ENCODE measurements around the gene KIRREL2.
"Not testable (repeated sequence)": the region's sequence is repeated elsewhere in the genome, so short reads cannot be mapped to it uniquely, and the experiment has no call there.

KIRREL2 gene

DNA sequence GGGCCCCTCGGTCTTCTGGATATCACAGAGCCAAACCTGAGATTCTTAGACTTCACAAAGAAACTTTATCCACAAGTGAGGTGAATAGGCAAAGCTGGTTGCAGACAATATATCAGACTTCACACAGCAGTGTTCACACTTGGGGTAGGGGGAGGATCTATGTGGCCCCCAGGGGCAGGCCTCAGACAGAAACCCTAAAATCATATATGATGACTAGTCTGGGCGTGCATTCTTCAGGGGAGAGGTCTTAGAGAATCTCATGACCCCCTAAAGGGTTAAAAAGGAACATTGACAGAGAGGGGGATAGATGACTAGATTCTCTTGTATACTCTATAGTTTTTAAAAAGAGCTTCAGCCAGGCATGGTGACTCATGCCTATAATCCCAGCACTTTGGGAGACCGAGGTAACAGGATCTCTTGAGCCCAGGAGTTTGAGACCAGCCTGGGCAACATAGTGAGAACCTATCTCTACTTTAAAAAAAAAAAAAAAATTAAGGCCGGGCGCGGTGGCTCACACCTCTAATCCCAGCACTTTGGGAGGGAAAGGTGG, 48.5 kb downstream of the KIRREL2 start:
- no peak overlapping the region for H3K4me3 Mint-ChIP-seq
- peaks cover 45% of the 10 kb centered on the region for H3K4me1 Mint-ChIP-seq (ENCODE audit: low read depth)
- no peaks in the 10 kb centered on the region for H3K27me3 Mint-ChIP-seq (ENCODE audit: low read depth)
- no peaks in the 10 kb centered on the region for H3K9me3 Mint-ChIP-seq
- peaks cover 6% of the 10 kb centered on the region for H3K36me3 Mint-ChIP-seq (ENCODE audit: low read depth)
- H3K27ac Mint-ChIP-seq = peak overlapping the region; percentile 71

DNA sequence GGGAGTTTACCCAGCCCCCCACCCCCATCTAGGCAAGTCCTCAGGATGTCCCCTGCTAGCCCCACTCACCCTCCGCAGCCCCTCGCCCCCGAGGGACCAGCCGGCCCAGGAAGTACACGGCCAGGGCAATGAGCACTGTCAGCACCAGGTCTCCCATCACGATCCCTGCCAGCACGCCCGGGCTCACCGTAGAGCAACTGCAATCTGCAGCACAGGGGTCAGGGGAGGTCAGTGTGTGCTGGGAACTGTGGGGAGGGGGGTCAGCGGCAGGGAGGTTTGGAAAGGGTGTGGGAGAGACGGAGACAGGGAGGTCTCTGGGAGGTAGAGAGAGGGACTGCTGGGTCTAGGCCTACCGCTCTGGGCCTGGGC, 50.6 kb downstream of the KIRREL2 start:
- Mint-ChIP-seq H3K27me3 (ENCODE audit: low read depth) (no peaks in the 10 kb centered on the region), H3K9me3 (no peaks in the 10 kb centered on the region), H3K27ac (no peak overlapping the region), H3K4me3 (no peak overlapping the region), H3K4me1 (ENCODE audit: low read depth) (peaks cover 34% of the 10 kb centered on the region), H3K36me3 (ENCODE audit: low read depth) (peaks cover 6% of the 10 kb centered on the region)

DNA sequence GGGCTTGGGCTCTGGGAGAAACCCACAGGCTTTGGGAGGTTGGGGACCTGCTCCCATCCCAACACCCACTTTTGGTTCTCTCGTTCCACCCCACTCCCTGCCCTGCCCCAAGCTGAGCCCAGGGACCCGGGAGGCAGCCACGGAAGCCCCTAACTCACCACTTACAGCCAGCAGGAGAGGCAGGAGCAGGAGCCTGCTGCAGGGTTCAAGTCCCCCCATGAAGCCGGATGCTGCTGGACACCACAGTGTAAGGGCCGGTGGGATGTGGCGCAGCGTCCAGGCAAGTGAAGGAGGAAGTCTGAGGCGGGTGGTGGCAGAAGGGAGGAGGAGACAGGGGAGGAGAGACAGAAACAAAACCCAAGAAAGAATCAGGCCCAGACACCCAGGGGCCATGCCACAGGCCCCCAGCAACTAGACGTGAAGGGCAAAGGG, 51.3 kb downstream of the KIRREL2 start, which contains the start of gene TYROBP:
Gene TYROBP, minus strand, starts transcription at position 286 of the 432 bp plus-strand sequence. Its CDS starts 67 bp downstream, at position 219.
- peaks cover 29% of the 10 kb centered on the region for H3K4me1 Mint-ChIP-seq (ENCODE audit: low read depth)
- peaks cover 6% of the 10 kb centered on the region for H3K36me3 Mint-ChIP-seq (ENCODE audit: low read depth)
- H3K27me3 Mint-ChIP-seq (ENCODE audit: low read depth) = no peaks in the 10 kb centered on the region
- H3K27ac Mint-ChIP-seq = peak within 1 kb of the TSS; percentile 71
- H3K9me3 Mint-ChIP-seq = no peaks in the 10 kb centered on the region
- no peak within 1 kb of the TSS for H3K4me3 Mint-ChIP-seq

DNA sequence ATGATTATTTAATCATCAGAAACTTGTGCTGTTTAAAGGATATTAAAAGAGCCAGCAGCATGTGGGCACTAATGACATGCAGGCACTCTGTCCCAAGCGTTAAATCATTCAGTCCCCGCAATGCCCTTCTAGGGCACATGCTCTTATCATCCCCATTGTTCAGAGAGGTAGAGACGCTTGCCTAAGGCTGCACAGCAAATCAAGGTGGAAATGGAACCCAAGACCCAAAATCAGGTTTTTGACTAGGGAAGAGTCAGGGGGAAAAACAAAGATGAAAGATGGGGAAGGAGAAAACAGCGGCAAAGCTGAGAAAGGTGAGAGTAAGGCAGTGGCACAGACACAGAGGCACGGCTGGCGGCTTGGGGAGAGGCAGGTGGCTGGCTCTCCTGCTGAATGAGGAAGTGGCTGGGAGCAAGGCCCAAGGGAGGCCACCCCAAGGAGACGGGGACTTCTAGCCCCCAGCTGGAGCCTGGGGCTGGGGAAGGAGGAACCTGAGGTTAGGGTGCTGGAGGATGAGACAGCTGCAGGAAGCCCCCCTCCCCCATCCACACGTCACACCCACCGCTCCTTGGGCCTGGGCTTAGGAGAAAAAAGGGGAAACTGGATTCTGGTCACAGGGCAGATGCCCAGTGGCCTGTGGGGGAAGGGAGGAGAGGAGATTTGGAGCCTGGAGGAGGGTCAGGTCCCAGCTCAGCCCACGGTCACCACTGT, 52.4 kb downstream of the KIRREL2 start:
- Mint-ChIP-seq H3K9me3 (no peaks in the 10 kb centered on the region), H3K36me3 (ENCODE audit: low read depth) (no peaks in the 10 kb centered on the region), H3K4me1 (ENCODE audit: low read depth) (peaks cover 20% of the 10 kb centered on the region), H3K4me3 (no peak overlapping the region), H3K27me3 (ENCODE audit: low read depth) (no peaks in the 10 kb centered on the region), H3K27ac (peak overlapping the region; percentile 71)

DNA sequence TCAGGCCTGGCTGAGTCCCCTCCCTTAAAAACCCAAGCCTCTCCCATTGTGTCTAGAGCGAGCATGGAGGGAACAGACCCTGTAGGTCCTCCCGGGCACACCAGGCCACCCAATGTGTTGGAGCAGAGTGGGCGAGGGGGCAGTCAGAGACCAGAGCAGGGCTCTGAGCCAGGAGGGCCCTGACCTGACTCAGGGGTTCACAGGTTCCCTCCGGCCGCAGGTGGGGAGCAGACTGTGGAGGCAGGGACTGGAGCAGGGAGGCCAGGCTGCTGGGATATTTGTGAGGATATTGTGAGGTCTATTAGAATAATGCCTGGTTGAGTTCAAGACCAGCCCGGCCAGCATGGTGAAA, 52.9 kb downstream of the KIRREL2 start:
- Mint-ChIP-seq H3K36me3 (ENCODE audit: low read depth) (no peaks in the 10 kb centered on the region), H3K27ac (peak overlapping the region; percentile 71), H3K4me1 (ENCODE audit: low read depth) (peaks cover 15% of the 10 kb centered on the region), H3K4me3 (no peak overlapping the region), H3K27me3 (ENCODE audit: low read depth) (no peaks in the 10 kb centered on the region), H3K9me3 (no peaks in the 10 kb centered on the region)

DNA sequence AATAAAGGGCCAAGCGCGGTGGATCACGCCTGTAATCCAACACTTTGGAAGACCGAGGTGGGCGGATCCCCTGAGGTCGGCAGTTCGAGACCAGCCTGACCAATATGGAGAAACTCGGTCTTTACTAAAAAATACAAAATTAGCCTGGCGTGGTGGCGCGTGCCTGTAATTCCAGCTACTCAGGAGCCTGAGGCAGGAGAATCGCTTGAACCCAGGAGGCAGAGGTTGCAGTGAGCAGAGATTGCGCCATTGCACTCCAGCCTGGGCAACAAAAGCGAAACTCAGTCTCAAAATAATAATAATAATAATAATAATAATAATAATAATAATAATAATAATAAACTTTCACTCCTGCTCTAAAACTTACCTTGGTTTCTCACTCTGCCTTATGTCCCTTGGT, 53.6 kb downstream of the KIRREL2 start:
- not testable (repeated sequence) for H3K36me3 Mint-ChIP-seq (ENCODE audit: low read depth); H3K27me3 Mint-ChIP-seq (ENCODE audit: low read depth); H3K4me3 Mint-ChIP-seq; H3K27ac Mint-ChIP-seq; H3K9me3 Mint-ChIP-seq
- H3K4me1 Mint-ChIP-seq (ENCODE audit: low read depth) = peaks cover 11% of the 10 kb centered on the region

DNA sequence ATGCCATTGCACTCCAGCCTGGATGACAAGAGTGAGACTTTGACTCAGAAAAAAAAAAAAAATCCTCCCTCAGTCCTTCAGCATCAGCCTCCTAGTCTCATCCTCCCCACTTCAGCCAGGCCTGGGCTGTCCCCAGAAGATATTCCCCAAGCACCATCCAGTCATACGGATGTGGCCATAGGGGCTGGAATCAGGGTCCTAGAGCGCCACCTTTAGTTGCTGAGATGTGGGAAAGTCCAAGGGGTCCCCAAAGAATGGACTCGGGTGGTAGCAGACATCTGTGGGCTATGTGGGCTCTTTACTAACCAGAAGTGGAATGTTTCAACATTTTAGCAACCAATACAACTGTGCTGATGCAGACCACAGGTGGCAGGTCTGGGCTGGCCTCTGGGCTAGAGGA, 54.5 kb downstream of the KIRREL2 start:
- Mint-ChIP-seq H3K36me3 (ENCODE audit: low read depth) (no peaks in the 10 kb centered on the region), H3K4me1 (ENCODE audit: low read depth) (peaks cover 11% of the 10 kb centered on the region), H3K27ac (no peak overlapping the region), H3K27me3 (ENCODE audit: low read depth) (peaks cover 3% of the 10 kb centered on the region), H3K9me3 (no peaks in the 10 kb centered on the region), H3K4me3 (no peak overlapping the region)

DNA sequence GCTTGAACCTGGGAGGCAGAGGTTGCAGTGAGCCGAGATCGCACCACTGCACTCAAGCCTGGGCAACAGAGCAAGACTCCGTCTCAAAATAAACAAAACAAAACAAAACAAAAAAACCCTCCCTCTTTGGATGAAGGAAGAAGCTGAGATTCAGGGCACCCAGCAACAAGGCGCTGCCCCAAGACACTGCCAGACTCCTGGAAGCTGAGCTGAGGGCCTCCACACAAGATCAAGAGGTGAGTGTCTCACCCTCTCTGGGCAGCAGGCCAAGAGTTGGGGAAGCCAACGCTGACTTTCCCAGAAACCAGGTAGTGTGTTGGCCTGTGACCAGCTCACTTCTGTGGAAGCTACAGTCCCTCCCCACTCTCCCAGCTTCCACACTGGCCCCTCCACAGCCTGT, 55.1 kb downstream of the KIRREL2 start:
- Mint-ChIP-seq H3K9me3 (no peaks in the 10 kb centered on the region), H3K4me1 (ENCODE audit: low read depth) (peaks cover 11% of the 10 kb centered on the region), H3K27me3 (ENCODE audit: low read depth) (peaks cover 3% of the 10 kb centered on the region), H3K27ac (no peak overlapping the region), H3K36me3 (ENCODE audit: low read depth) (no peaks in the 10 kb centered on the region), H3K4me3 (no peak overlapping the region)

DNA sequence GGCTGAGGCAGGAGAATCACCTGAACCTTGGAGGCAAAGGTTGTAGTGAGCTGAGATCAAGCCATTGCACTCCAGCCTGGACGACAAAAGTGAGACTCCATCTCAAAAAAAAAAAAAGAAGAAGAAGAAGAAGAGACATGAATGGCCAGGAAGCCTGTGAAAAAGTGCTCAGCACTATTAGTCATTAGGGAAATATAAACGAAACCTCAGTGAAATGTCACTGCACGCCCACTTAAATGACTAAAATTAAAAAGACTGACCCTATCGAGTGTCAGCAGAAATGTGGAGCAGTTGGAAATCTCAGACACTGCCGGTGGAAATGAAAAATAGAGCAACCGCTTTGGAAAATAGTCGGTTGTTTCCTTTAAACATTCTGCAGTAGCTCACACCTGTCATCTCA, 56.9 kb downstream of the KIRREL2 start:
- Mint-ChIP-seq H3K9me3 (no peaks in the 10 kb centered on the region), H3K27me3 (ENCODE audit: low read depth) (peaks cover 3% of the 10 kb centered on the region), H3K4me3 (no peak overlapping the region), H3K36me3 (ENCODE audit: low read depth) (no peaks in the 10 kb centered on the region), H3K27ac (no peak overlapping the region), H3K4me1 (ENCODE audit: low read depth) (peaks cover 11% of the 10 kb centered on the region)

DNA sequence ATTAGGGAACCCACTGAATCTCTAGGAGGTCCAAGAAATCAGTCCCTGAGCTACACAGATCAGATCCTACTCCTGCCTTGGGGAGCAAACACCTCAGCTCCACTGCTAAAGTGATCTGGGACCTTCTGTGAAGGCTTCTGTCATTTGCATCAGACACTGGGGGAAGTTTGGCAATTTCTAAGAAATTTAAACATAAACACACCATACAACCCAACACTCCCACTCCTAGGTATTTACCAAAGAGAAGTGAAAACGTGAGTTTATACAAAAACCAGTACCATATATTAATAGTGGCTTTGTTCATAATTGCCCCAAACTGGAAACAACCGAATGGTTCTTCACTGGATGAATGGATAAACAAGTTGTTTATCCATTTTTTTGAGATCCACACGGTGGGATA, 58.7 kb downstream of the KIRREL2 start:
- peaks cover 3% of the 10 kb centered on the region for H3K27me3 Mint-ChIP-seq (ENCODE audit: low read depth)
- H3K4me1 Mint-ChIP-seq (ENCODE audit: low read depth) = peaks cover 3% of the 10 kb centered on the region
- H3K9me3 Mint-ChIP-seq = no peaks in the 10 kb centered on the region
- no peak overlapping the region for H3K4me3 Mint-ChIP-seq
- no peak overlapping the region for H3K27ac Mint-ChIP-seq
- H3K36me3 Mint-ChIP-seq (ENCODE audit: low read depth) = no peaks in the 10 kb centered on the region

Data from T-helper 1 cell treated with Interleukin-12 subunit alpha and Interleukin-12 subunit beta and Interleukin-4 antibody, amounts not matched to agents 30 μg/mL and 1 μg/mL, for 36 hours (primary cell).